Psoas muscle (tissue), 8 donors: ENCODE data around the gene THADA. TPM values are rescaled to one million over a fixed set of nuclear protein-coding genes. Genes with fewer than 3 reads are reported as not detected.

Experiments used
- ATAC-seq, 4 donors: fragments of 200-7000 bp; cut with Tn5 transposase; one replicate each; pipeline ENCODE4 v1.9.1; 2020; ENCODE audit warnings: moderate library complexity in 3 of 4, mild to moderate bottlenecking in 2 of 4
- DNase-seq, 2 donors: peaks; one replicate each; pipeline ENCODE4 v3.0.0-alpha.2; 2020
- H3K27ac ChIP-seq: fragments of 200-600 bp; one replicate; pipeline ENCODE4 v1.8.0; 2022
- H3K27me3 ChIP-seq, 3 donors: fragments of 200-600 bp in 1 of 3; one replicate each; pipeline versions ENCODE4 v1.6.1 to v1.8.0; 2013 to 2022; ENCODE audit warnings: low read length in 2 of 3, mild to moderate bottlenecking in 2 of 3, moderate library complexity in 1 of 3; ENCODE audit not compliant: insufficient read depth in 3 of 3
- H3K36me3 ChIP-seq, 2 donors: fragments of 200-600 bp in 1 of 2; one replicate each; pipeline versions ENCODE4 v1.6.1 to v1.8.0; 2013 to 2022; ENCODE audit warnings: low read depth in 1 of 2, mild to moderate bottlenecking in 1 of 2, moderate library complexity in 1 of 2; ENCODE audit not compliant: insufficient read depth in 1 of 2
- H3K4me1 ChIP-seq: fragments of 200-600 bp; one replicate; pipeline ENCODE4 v1.8.0; 2022
- H3K4me3 ChIP-seq: fragments of 200-600 bp; one replicate; pipeline ENCODE4 v1.8.0; 2022; ENCODE audit warnings: mild to moderate bottlenecking
- H3K9me3 ChIP-seq: fragments of 200-600 bp; one replicate; pipeline ENCODE4 v1.8.0; 2022
- CTCF ChIP-seq: fragments of 200-600 bp; IDR thresholded peaks from one replicate; pipeline ENCODE4 v1.8.0; 2022; ENCODE audit warnings: antibody characterized with exemption
- WGBS, 3 donors: extraction: QIAGEN DNeasy Blood & Tissue Kit; methylation state at CpG; one replicate each; pipeline versions ENCODE4 v1.1.6 to v1.1.7; 2013; 5-methylcytosine and 5-hydroxymethylcytosine counted together
- intact Hi-C, 2 donors: fragments of 100-400 bp; cut with DNase I; formaldehyde crosslinking; loops; one replicate each; pipeline versions ENCODE4 v1.11.0 to v1.14.2; 2022
- polyA plus RNA-seq, 3 donors: library from polyadenylated mRNA; stranded (reverse); fragments of 200-250 nt; gene quantifications; one replicate each; pipeline ENCODE4 v1.2.3, GENCODE V29; 2013
- total RNA-seq, 4 donors: library from RNA; stranded (reverse); fragmentation: NEBNext Ultra II Directional in 2 of 4; extraction: Animal tissue kit (Norgen Biotek cat#: 25700) in 2 of 4; gene quantifications; one replicate each; pipeline versions ENCODE4 v1.2.1 to v1.2.4, GENCODE V29; 2021 to 2023
- donor health status: healthy with polysubstance abuse.
- donor health status: DM: no; HTN: no; CAD: no; lungs with moderate emphysema.
- donor health status: Bipolar disorder and iron deficiency.
- donor health status: healthy.
- donor health status: DM: yes; HTN: yes; CAD: no.
- donor health status: DM: no; HTN: no; CAD: no.
- donor health status: DM: no; HTN: no; CAD: no.
- donor health status: DM: yes; HTN: yes; CAD: no.

The THADA gene
- total and polyA plus RNA-seq, 7 donors = 8.1 to 17.4 (median 11.6) TPM

GRCh38 chr2:43402452-43402937 lies 193.3 kb downstream of the THADA start:
- H3K27ac ChIP-seq = no peak overlapping the region
- peaks cover 0 to 6% of the 10 kb centered on the region in 2 donors for H3K36me3 ChIP-seq
- no peaks in the 10 kb centered on the region for H3K9me3 ChIP-seq
- no peak overlapping the region for H3K4me3 ChIP-seq
- 97 to 98% (median 98%) methylated on average over 4 of the region's 4 CpGs for WGBS, 3 donors
- H3K27me3 ChIP-seq = no peaks in the 10 kb centered on the region
- TF ChIP-seq CTCF = no peak
- DNase-seq = no peak
- ATAC-seq = no peak
- H3K4me1 ChIP-seq = peaks cover 41% of the 10 kb centered on the region
- intact Hi-C loops = loop anchor here in 1 of 2 donors (10.0 kb wide), 1 partner anchor 118 kb away; no protein-coding TSS in a partner anchor

DNA sequence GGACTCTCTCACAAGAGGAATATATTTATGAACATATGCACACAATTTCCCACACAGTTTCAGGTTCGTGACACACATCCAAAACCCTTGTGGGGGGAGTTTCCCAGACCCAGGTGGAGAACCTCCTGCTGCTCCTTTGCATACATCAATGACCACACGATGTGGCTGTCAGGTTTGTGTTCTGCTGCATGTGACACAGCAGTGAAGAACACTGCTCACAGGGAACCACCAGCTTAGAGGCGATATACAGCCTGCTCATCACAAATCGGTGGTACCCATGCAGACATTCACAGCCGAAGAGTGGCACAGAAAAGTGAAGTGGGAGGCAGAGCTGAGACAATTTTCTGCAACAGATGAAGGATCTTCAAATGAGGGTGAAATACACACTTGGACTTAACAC lies 193.8 kb downstream of the THADA start:
- Histone ChIP-seq H3K27ac (no peak overlapping the region), H3K4me3 (no peak overlapping the region), H3K27me3 (no peaks in the 10 kb centered on the region), H3K9me3 (no peaks in the 10 kb centered on the region), H3K36me3 (peaks cover 0 to 10% of the 10 kb centered on the region in 2 donors), H3K4me1 (peaks cover 38% of the 10 kb centered on the region)
- intact Hi-C loops = loop anchor here in 1 of 2 donors (10.0 kb wide), 1 partner anchor 117 kb away; no protein-coding TSS in a partner anchor
- ATAC-seq (no peak), DNase-seq (no peak)
- TF ChIP-seq CTCF = no peak
- 77 to 92% (median 88%) methylated on average over 5 of the region's 5 CpGs for WGBS, 3 donors

DNA sequence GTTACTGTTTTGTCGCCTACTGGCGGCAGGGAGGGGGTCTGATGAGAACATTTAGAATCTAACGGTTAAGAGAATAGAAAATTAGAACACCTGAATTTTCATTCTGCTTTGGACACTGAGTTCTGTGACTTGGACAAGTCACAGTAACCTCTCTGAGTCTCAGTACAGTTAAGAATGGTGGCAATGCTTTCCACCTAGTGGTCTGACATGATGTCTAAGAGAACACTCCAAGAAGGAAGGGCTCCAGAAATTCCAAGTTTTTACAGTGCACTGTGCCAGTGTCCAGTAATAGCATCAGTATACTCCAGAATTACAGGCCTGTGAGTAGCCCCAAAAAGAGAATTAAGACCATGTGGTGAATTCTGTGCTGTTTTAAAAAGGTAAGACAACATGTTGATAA lies 195.3 kb downstream of the THADA start:
- no peak for DNase-seq
- no peak overlapping the region for H3K27ac ChIP-seq
- 74 to 86% (median 76%) methylated on average over 3 of the region's 3 CpGs for WGBS, 3 donors
- H3K36me3 ChIP-seq = peaks cover 0 to 15% of the 10 kb centered on the region in 2 donors
- H3K4me3 ChIP-seq = no peak overlapping the region
- ATAC-seq = peak in 3 of 4 donors; percentile 36 to 73 (median 69)
- no peaks in the 10 kb centered on the region for H3K9me3 ChIP-seq
- peak; percentile 23 for TF ChIP-seq CTCF
- no peaks in the 10 kb centered on the region for H3K27me3 ChIP-seq
- intact Hi-C loops = loop anchor here in 1 of 2 donors (10.0 kb wide), 1 partner anchor 116 kb away; no protein-coding TSS in a partner anchor
- H3K4me1 ChIP-seq = peaks cover 24% of the 10 kb centered on the region

GRCh38 chr2:43399515-43400264 lies 196.1 kb downstream of the THADA start:
- Histone ChIP-seq H3K36me3 (peaks cover 0 to 15% of the 10 kb centered on the region in 2 donors), H3K4me3 (no peak overlapping the region), H3K4me1 (peaks cover 21% of the 10 kb centered on the region), H3K27ac (peak overlapping the region; percentile 19), H3K9me3 (no peaks in the 10 kb centered on the region), H3K27me3 (no peaks in the 10 kb centered on the region)
- ATAC-seq (peak in 3 of 4 donors; percentile 38 to 58 (median 57)), DNase-seq (no peak)
- no peak for TF ChIP-seq CTCF
- 31 to 55% (median 47%) methylated on average over 4 of the region's 4 CpGs for WGBS, 3 donors
- intact Hi-C loops = loop anchor here in 1 of 2 donors (10.0 kb wide), 1 partner anchor 115 kb away; no protein-coding TSS in a partner anchor
